HCT116 (cell line): ENCODE results near the gene GLB1L. TPM values are rescaled to one million over a fixed set of nuclear protein-coding genes. Genes with fewer than 3 reads are reported as not detected.

Experiments used
- ATAC-seq: fragments of 200-7000 bp; cut with Tn5 transposase; 2 replicates; pipeline ENCODE4 v1.9.1; 2020; ENCODE audit warnings: mild to moderate bottlenecking, moderate library complexity
- BruUV-seq: library from RNA; stranded (reverse); fragments of 400-500 nt; replicated peaks from 2 replicates; lab custom pipeline; 2021; lab: Mats Ljungman, UMichigan
- CTCF ChIA-PET: fragments of 300-600 bp; sonication (Branson Sonifier 250); formaldehyde crosslinking; loops from one replicate; lab custom pipeline; 2021; ENCODE audit warnings: antibody characterized with exemption; lab: Charles Lee
- POLR2A ChIA-PET: fragments of 300-600, 350-600 bp; sonication (Branson Sonifier 250); formaldehyde crosslinking; loops from one replicate; lab custom pipeline; 2021; ENCODE audit warnings: antibody characterized with exemption; lab: Charles Lee
- RAD21 ChIA-PET, 2 experiments: fragments of 300-600 bp; sonication (Branson Sonifier 250); formaldehyde crosslinking; loops; one replicate each; lab custom pipeline; 2023; ENCODE audit warnings: low total read pairs in 2 of 2; ENCODE audit not compliant: uncharacterized antibody in 2 of 2, unreplicated experiment in 2 of 2, low non-redundant PET in 1 of 2; lab: Charles Lee
- DNase-seq: peaks from one replicate; pipeline ENCODE4 v3.0.0-alpha.2; 2010; ENCODE audit warnings: low read depth, low spot score
- H2AFZ ChIP-seq: fragments of 200-600 bp; shearing (Covaris generic), sonication (generic); 2 replicates; pipeline ENCODE4 v1.6.1; 2017; ENCODE audit warnings: low read depth, mixed run types, mixed read lengths, antibody characterized with exemption, low read length; ENCODE audit not compliant: poor library complexity, severe bottlenecking
- H3K27ac ChIP-seq: 2 replicates; pipeline ENCODE4 v1.5.1; 2012; ENCODE audit warnings: low read depth, low read length
- H3K27me3 ChIP-seq: fragments of 200-600 bp; sonication (generic); 2 replicates; pipeline ENCODE4 v1.6.1; 2016; ENCODE audit warnings: mixed run types, low read length, mixed read lengths; ENCODE audit not compliant: insufficient read depth
- H3K36me3 ChIP-seq, 2 experiments: fragments of 200-500 bp in 1 of 2; fragments of 200-600 bp in 1 of 2; sonication (Bioruptor generic) in 1 of 2; sonication (generic) in 1 of 2; 2 replicates each; pipeline versions ENCODE4 v1.5.1 to v1.6.1; 2014 to 2016; ENCODE audit warnings: low read length in 2 of 2, inconsistent platforms in 1 of 2, mixed read lengths in 1 of 2, mixed run types in 1 of 2; ENCODE audit not compliant: insufficient read depth in 2 of 2, control insufficient read depth in 1 of 2
- H3K4me1 ChIP-seq, 2 experiments: fragments of 200-600 bp in 1 of 2; sonication (generic) in 1 of 2; 2 replicates each; pipeline versions ENCODE4 v1.5.1 to v1.6.1; 2012 to 2017; ENCODE audit warnings: low read length in 2 of 2, inconsistent platforms in 1 of 2, mild to moderate bottlenecking in 1 of 2, mixed read lengths in 1 of 2, mixed run types in 1 of 2, moderate library complexity in 1 of 2; ENCODE audit not compliant: insufficient read depth in 2 of 2, control insufficient read depth in 1 of 2
- H3K4me2 ChIP-seq: fragments of 200-600 bp; sonication (generic); 2 replicates; pipeline ENCODE4 v1.6.1; 2017; ENCODE audit warnings: mixed run types, low read length, mixed read lengths
- H3K4me3 ChIP-seq, 2 experiments: fragments of 200-600 bp in 1 of 2; sonication (generic) in 1 of 2; replicated peaks in 1 of 2; 2 replicates each; pipeline ENCODE4 v1.5.1; 2011 to 2016; ENCODE audit warnings: low read length in 2 of 2, control low read depth in 1 of 2, low read depth in 1 of 2, mild to moderate bottlenecking in 1 of 2, mixed read lengths in 1 of 2, mixed run types in 1 of 2
- H3K79me2 ChIP-seq: fragments of 200-600 bp; sonication (generic); 2 replicates; pipeline ENCODE4 v1.6.1; 2017; ENCODE audit warnings: mild to moderate bottlenecking, mixed run types, low read length, moderate library complexity, mixed read lengths; ENCODE audit not compliant: insufficient read depth
- H3K9ac ChIP-seq: fragments of 200-600 bp; sonication (generic); 2 replicates; pipeline ENCODE4 v1.6.1; 2016; ENCODE audit warnings: low read length, mixed read lengths
- H3K9me2 ChIP-seq: fragments of 200-600 bp; sonication (generic), shearing (Covaris generic); 2 replicates; pipeline ENCODE4 v1.6.1; 2017; ENCODE audit warnings: mixed run types, mild to moderate bottlenecking, moderate library complexity; ENCODE audit not compliant: insufficient read depth
- H3K9me3 ChIP-seq, 2 experiments: fragments of 200-500 bp in 1 of 2; fragments of 200-600 bp in 1 of 2; sonication (Bioruptor generic) in 1 of 2; sonication (generic) in 1 of 2; 2 replicates each; pipeline ENCODE4 v1.6.1; 2014 to 2017; ENCODE audit warnings: low read length in 2 of 2, mixed read lengths in 2 of 2, inconsistent platforms in 1 of 2, low read depth in 1 of 2, mild to moderate bottlenecking in 1 of 2, mixed run types in 1 of 2, moderate library complexity in 1 of 2; ENCODE audit not compliant: control insufficient read depth in 1 of 2, insufficient read depth in 1 of 2
- H4K20me1 ChIP-seq: fragments of 200-600 bp; sonication (generic), shearing (Covaris generic); 2 replicates; pipeline ENCODE4 v1.6.1; 2017; ENCODE audit warnings: mixed run types, mild to moderate bottlenecking, moderate library complexity; ENCODE audit not compliant: insufficient read depth
- CBX3 ChIP-seq: IDR thresholded peaks from 2 replicates; pipeline ENCODE4 v1.6.1; 2012; ENCODE audit warnings: low read depth
- CEBPB ChIP-seq: IDR thresholded peaks from 2 replicates; pipeline ENCODE4 v1.6.1; 2012; ENCODE audit warnings: low read depth
- EGR1 ChIP-seq: IDR thresholded peaks from 2 replicates; pipeline ENCODE4 v1.6.1; 2012; ENCODE audit warnings: low read depth
- ELF1 ChIP-seq: IDR thresholded peaks from 2 replicates; pipeline ENCODE4 v1.6.1; 2012; ENCODE audit warnings: low read depth, borderline replicate concordance
- EZH2 ChIP-seq: fragments of 200-600 bp; sonication (generic); IDR thresholded peaks from 2 replicates; pipeline ENCODE4 v1.6.1; 2017; ENCODE audit warnings: antibody characterized with exemption, mixed run types
- EZH2phosphoT487 ChIP-seq: fragments of 200-600 bp; IDR thresholded peaks from 2 replicates; pipeline ENCODE4 v1.6.1; 2018; ENCODE audit warnings: antibody characterized with exemption, borderline replicate concordance
- FOSL1 ChIP-seq: IDR thresholded peaks from 2 replicates; pipeline ENCODE4 v1.6.1; 2012; ENCODE audit warnings: low read depth
- JUND ChIP-seq: IDR thresholded peaks from 2 replicates; pipeline ENCODE4 v1.6.1; 2012
- POLR2A ChIP-seq: IDR thresholded peaks from 2 replicates; pipeline ENCODE4 v1.7.0; 2011; ENCODE audit warnings: borderline replicate concordance; ENCODE audit not compliant: insufficient read depth, insufficient read length; ENCODE audit errors: extremely low read depth
- POLR2AphosphoS5 ChIP-seq: IDR thresholded peaks from 2 replicates; pipeline ENCODE4 v1.6.1; 2011; ENCODE audit warnings: mild to moderate bottlenecking, low read depth, low read length, moderate library complexity
- RAD21 ChIP-seq: IDR thresholded peaks from 2 replicates; pipeline ENCODE4 v1.6.1; 2012; ENCODE audit warnings: low read depth, mild to moderate bottlenecking
- SIN3A ChIP-seq: IDR thresholded peaks from 2 replicates; pipeline ENCODE4 v1.6.1; 2012; ENCODE audit warnings: low read depth
- SP1 ChIP-seq: IDR thresholded peaks from 2 replicates; pipeline ENCODE4 v1.6.1; 2012; ENCODE audit warnings: low read depth
- SRF ChIP-seq: IDR thresholded peaks from 2 replicates; pipeline ENCODE4 v1.6.1; 2012; ENCODE audit warnings: low read depth
- TCF7L2 ChIP-seq: IDR thresholded peaks from 2 replicates; pipeline ENCODE4 v1.7.0; 2011; ENCODE audit warnings: borderline replicate concordance, inconsistent platforms; ENCODE audit not compliant: insufficient read depth, insufficient read length; ENCODE audit errors: extremely low read depth
- YY1 ChIP-seq: IDR thresholded peaks from 2 replicates; pipeline ENCODE4 v1.6.1; 2011; ENCODE audit warnings: low read length, low read depth, moderate library complexity, mild to moderate bottlenecking; ENCODE audit not compliant: insufficient replicate concordance; ENCODE audit errors: extremely low read depth
- ZFX ChIP-seq: fragments of 450-650 bp; IDR thresholded peaks from 2 replicates; pipeline ENCODE4 v1.6.1; 2017
- ZNF274 ChIP-seq: fragments of 200-500 bp; sonication (Bioruptor generic); IDR thresholded peaks from 2 replicates; pipeline ENCODE4 v1.6.1; 2014; ENCODE audit warnings: mild to moderate bottlenecking, low read depth, low read length, inconsistent platforms
- intact Hi-C: fragments of 100-400 bp; cut with micrococcal nuclease; formaldehyde crosslinking; loops from 2 replicates; pipeline ENCODE4 v1.10.0; 2022
- total RNA-seq: library from RNA; stranded (reverse); gene quantifications from one replicate; pipeline ENCODE4 v1.2.1, GENCODE V29; 2021; ENCODE audit not compliant: unreplicated experiment
- TF ChIP-seq, protein P1 (sequence below): IDR thresholded peaks from 2 replicates; pipeline ENCODE4 v1.6.1; 2012; ENCODE audit warnings: low read depth
- TF ChIP-seq, protein P2 (sequence below): IDR thresholded peaks from 2 replicates; pipeline ENCODE4 v1.6.1; 2011; ENCODE audit warnings: mild to moderate bottlenecking, low read length, moderate library complexity; ENCODE audit not compliant: insufficient replicate concordance; ENCODE audit errors: extremely low read depth
- TF ChIP-seq, protein P3 (sequence below): IDR thresholded peaks from 2 replicates; pipeline ENCODE4 v1.6.1; 2012

Gene GLB1L
- total RNA-seq, 1 experiment from 2014 or later = 6.6 TPM

DNA sequence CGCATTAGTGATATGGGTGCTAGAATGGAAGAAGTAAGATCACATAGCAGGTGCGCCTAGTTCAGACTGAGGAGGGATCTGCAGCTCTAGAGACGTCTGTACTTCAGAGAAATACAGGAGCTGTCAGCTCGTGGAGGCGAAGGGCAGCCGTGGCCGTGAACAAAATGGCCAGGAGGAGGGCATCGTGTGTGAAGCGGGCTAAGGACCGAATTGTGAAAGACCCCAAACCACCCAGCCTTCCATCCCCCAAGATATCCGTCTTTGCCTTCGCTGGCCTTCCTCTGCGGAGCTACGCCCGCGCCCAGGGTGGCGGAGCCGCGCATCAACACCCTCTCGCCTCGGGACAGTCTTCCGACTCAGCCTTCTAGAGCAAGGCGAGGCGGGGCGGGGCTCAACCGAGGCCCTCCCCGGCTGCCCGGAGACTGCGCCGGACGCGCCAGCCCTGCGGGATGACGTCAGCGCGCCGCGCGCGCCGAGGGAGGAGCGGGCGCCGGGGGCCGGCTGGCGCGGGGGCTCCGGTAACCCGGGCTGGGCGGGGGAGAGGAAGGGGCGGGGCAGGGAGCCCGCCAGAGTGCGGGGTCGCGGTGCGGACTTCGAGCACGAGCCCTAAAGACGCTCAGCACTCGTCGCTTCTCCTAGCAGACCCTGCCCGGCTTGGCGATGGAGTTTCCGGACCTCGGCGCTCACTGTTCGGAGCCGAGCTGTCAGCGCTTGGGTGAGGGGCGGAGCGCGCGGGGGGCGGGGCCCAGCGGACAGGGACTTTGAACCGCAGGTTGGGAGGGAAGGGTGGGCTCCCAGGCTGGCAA lies 38.7 kb downstream of the GLB1L start, which contains the start of gene ZFAND2B:
Gene ZFAND2B, plus strand, starts transcription at position 455 of the 806 bp plus-strand sequence. Its CDS starts 206 bp downstream, at position 661.
- peak within 1 kb of the TSS; percentile 77 for H3K9ac ChIP-seq
- H3K27me3 ChIP-seq = no peaks in the 10 kb centered on the region
- RAD21 ChIA-PET = interaction anchor here in 1 of 2 experiments (0.6 kb wide), 1 partner anchor 9 kb away, joined by 9 read pairs; no protein-coding TSS in a partner anchor
- H3K9me2 ChIP-seq = no peaks in the 10 kb centered on the region
- BruUV-seq = TSS peak; percentile 92
- ATAC-seq (peak; percentile 97), DNase-seq (peak; percentile 78)
- POLR2A ChIA-PET = interaction anchor here (0.8 to 2.2 kb wide), 6 partner anchors 10 to 43 kb away, joined by 3 to 18 read pairs (median 4); partner anchors contain the start of genes ANKZF1, ATG9A and CNPPD1
- H3K9me3 ChIP-seq = peaks cover 0 to 9% of the 10 kb centered on the region in 2 experiments; a peak in 2 of 4 replicates
- H3K4me2 ChIP-seq = peak within 1 kb of the TSS; percentile 94
- peaks cover 11 to 17% of the 10 kb centered on the region in 2 experiments for H3K4me1 ChIP-seq
- H3K79me2 ChIP-seq = no peaks in the 10 kb centered on the region
- H2AFZ ChIP-seq = no peak within 1 kb of the TSS
- peak within 1 kb of the TSS; percentile 67 for H3K4me3 ChIP-seq
- peak within 1 kb of the TSS; percentile 68 for H3K27ac ChIP-seq
- peaks cover 10 to 13% of the 10 kb centered on the region in 2 experiments; a peak in 3 of 4 replicates for H3K36me3 ChIP-seq
- CTCF ChIA-PET = interaction anchor here (1.1 to 1.7 kb wide), 4 partner anchors 9 to 88 kb away, joined by 3 to 6 read pairs (median 4); partner anchors contain the start of gene ABCB6
- H4K20me1 ChIP-seq = no peaks in the 10 kb centered on the region
- intact Hi-C loops = loop anchor here (2.0 kb wide), 1 partner anchor 30 kb away; the partner anchor contains the start of gene CNPPD1
- TF ChIP-seq, protein P1, sequence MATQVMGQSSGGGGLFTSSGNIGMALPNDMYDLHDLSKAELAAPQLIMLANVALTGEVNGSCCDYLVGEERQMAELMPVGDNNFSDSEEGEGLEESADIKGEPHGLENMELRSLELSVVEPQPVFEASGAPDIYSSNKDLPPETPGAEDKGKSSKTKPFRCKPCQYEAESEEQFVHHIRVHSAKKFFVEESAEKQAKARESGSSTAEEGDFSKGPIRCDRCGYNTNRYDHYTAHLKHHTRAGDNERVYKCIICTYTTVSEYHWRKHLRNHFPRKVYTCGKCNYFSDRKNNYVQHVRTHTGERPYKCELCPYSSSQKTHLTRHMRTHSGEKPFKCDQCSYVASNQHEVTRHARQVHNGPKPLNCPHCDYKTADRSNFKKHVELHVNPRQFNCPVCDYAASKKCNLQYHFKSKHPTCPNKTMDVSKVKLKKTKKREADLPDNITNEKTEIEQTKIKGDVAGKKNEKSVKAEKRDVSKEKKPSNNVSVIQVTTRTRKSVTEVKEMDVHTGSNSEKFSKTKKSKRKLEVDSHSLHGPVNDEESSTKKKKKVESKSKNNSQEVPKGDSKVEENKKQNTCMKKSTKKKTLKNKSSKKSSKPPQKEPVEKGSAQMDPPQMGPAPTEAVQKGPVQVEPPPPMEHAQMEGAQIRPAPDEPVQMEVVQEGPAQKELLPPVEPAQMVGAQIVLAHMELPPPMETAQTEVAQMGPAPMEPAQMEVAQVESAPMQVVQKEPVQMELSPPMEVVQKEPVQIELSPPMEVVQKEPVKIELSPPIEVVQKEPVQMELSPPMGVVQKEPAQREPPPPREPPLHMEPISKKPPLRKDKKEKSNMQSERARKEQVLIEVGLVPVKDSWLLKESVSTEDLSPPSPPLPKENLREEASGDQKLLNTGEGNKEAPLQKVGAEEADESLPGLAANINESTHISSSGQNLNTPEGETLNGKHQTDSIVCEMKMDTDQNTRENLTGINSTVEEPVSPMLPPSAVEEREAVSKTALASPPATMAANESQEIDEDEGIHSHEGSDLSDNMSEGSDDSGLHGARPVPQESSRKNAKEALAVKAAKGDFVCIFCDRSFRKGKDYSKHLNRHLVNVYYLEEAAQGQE = no peak
- TF ChIP-seq ZNF274 = no peak
- TF ChIP-seq, protein P2, sequence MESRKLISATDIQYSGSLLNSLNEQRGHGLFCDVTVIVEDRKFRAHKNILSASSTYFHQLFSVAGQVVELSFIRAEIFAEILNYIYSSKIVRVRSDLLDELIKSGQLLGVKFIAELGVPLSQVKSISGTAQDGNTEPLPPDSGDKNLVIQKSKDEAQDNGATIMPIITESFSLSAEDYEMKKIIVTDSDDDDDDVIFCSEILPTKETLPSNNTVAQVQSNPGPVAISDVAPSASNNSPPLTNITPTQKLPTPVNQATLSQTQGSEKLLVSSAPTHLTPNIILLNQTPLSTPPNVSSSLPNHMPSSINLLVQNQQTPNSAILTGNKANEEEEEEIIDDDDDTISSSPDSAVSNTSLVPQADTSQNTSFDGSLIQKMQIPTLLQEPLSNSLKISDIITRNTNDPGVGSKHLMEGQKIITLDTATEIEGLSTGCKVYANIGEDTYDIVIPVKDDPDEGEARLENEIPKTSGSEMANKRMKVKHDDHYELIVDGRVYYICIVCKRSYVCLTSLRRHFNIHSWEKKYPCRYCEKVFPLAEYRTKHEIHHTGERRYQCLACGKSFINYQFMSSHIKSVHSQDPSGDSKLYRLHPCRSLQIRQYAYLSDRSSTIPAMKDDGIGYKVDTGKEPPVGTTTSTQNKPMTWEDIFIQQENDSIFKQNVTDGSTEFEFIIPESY = no peak
- TF ChIP-seq EZH2 = no peak
- no peak for TF ChIP-seq ELF1
- no peak for TF ChIP-seq FOSL1
- TF ChIP-seq, protein P3, sequence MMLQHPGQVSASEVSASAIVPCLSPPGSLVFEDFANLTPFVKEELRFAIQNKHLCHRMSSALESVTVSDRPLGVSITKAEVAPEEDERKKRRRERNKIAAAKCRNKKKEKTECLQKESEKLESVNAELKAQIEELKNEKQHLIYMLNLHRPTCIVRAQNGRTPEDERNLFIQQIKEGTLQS = no peak
- TF ChIP-seq ZFX = no peak
- no peak for TF ChIP-seq CEBPB
- TF ChIP-seq POLR2AphosphoS5 = peak; percentile 99
- peak; percentile 93 for TF ChIP-seq SIN3A
- no peak for TF ChIP-seq CBX3
- TF ChIP-seq RAD21 = no peak
- TF ChIP-seq SP1 = peak; percentile 50
- TF ChIP-seq EZH2phosphoT487 = no peak
- TF ChIP-seq TCF7L2 = peak; percentile 35
- TF ChIP-seq YY1 = no peak
- no peak for TF ChIP-seq JUND
- TF ChIP-seq SRF = no peak
- TF ChIP-seq EGR1 = no peak
- TF ChIP-seq POLR2A = peak; percentile 94
